Middle frontal gyrus (tissue), 1 donor: ENCODE measurements around the gene CCDC107.
"Not testable (repeated sequence)": the region's sequence is repeated elsewhere in the genome, so short reads cannot be mapped to it uniquely, and the experiment has no call there.

Source experiments
- DNase-seq: peaks from one replicate; pipeline ENCODE4 v3.0.0-alpha.2; 2015; ENCODE audit warnings: low spot score; ENCODE audit errors: extremely low spot score

CCDC107 gene, protein sequence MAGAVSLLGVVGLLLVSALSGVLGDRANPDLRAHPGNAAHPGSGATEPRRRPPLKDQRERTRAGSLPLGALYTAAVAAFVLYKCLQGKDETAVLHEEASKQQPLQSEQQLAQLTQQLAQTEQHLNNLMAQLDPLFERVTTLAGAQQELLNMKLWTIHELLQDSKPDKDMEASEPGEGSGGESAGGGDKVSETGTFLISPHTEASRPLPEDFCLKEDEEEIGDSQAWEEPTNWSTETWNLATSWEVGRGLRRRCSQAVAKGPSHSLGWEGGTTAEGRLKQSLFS

GRCh38 chr9:35658137-35658967 lies at the start of gene CCDC107:
CCDC107 (plus strand) TSS chr9:35658292; CDS start chr9:35658380, 88 bp downstream.
- DNase-seq: peak; percentile 77

DNA sequence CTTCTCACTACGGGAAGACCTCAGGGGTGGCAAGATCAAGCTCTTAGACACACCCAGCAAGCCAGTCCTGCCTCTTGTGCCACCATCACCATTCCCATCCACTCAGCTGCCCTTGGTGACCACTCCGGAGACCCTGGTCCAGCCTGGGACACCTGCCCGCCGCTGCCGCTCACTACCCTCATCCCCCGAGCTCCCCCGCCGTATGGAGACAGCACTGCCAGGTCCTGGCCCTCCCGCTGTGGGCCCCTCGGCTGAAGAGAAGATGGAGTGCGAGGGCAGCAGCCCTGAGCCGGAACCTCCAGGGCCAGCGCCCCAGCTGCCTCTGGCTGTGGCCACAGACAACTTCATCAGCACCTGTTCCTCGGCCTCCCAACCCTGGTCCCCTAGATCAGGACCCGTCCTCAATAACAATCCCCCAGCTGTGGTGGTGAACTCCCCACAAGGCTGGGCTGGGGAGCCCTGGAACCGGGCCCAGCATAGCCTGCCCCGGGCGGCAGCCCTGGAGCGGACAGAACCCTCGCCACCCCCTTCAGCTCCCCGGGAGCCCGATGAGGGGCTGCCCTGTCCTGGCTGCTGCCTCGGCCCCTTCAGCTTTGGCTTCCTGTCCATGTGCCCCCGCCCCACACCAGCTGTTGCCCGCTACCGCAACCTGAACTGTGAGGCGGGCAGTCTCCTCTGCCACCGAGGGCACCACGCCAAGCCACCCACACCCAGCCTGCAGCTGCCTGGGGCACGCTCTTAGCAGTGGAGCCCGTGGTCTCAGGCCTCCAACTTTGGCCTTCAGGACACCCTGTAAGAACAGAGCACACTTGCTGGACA lies 48.9 kb upstream of the CCDC107 start:
- DNase-seq: no peak

GRCh38 chr9:35609820-35610163 lies 48.3 kb upstream of the CCDC107 start:
- DNase-seq: no peak

GRCh38 chr9:35611230-35611797 lies 46.8 kb upstream of the CCDC107 start:
- DNase-seq: peak; percentile 48

GRCh38 chr9:35612066-35612465 lies 46.0 kb upstream of the CCDC107 start:
- DNase-seq: not testable (repeated sequence)

DNA sequence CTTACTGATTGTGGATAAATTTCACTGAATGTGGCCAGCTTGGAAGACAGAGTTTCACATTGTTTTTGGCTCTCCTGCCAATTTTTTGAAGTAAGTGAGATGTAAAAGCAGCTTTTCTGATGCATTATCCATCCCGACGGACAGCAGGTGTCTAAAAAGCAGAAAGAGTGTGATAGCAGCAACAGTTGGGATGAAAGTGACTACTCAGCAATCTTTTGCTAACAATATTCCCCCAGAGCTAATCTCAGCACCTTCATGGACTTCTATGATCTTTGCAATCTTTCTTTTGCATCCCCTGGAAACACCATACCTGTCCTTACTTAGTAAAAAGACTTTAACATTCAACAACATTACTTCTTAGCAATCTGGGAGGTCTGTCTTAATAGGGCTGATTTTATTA lies 45.2 kb upstream of the CCDC107 start:
- DNase-seq: no peak

GRCh38 chr9:35615981-35616680 lies 42.0 kb upstream of the CCDC107 start:
- DNase-seq: no peak

DNA sequence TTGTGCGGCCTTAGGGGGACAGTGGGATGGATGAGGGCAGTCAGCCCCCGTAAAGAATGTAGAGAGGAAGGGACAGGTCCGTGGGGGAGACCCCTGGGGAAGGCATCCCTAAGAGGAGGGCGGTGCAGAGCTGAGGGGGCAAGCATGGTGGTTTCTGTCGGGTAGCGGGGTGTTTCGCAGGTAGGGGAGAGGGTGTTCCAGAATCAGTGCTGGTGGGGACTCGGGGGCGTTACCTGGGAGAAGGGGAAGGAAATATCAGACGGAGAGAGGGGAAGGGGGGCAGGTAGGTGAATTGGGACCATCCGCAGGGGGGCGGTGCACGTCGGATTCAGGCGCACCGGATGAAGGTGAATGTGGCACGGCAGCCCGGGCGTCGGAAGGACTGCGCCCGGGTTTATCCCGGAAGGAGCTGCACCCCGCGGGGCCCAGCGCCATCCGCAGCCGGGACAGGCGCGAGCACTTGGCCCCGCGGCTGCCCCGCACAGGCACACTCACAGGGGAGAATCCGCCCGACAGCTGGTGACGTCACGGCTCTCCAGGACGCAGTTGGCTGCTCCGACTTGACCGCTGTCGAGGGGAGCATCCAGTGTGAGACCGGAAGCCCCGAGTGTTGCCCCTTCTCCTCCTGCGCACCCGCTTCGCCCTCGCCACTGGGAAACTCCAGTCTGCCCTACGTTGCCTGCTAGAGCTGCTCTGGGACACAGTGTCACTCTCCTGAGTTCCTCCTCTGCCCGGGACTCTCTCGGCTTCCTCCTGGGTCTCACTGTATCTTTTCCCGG lies 41.2 kb upstream of the CCDC107 start:
- DNase-seq: no peak

- DNase-seq: no peak
Measured at GRCh38 chr9:35617548-35617947, 40.5 kb upstream of the CCDC107 start.

- no peak for DNase-seq
Measured at GRCh38 chr9:35618325-35618727, 39.8 kb upstream of the CCDC107 start, which contains the start of gene CD72. CD72 (minus strand) TSS chr9:35618413; CDS start chr9:35618303, 110 bp downstream.

GRCh38 chr9:35618854-35619799 lies 39.0 kb upstream of the CCDC107 start:
- no peak for DNase-seq

GRCh38 chr9:35619800-35620158 lies 38.3 kb upstream of the CCDC107 start:
- DNase-seq: no peak

GRCh38 chr9:35627575-35627974 lies 30.5 kb upstream of the CCDC107 start:
- no peak for DNase-seq

GRCh38 chr9:35628389-35628991 lies 29.6 kb upstream of the CCDC107 start:
- no peak for DNase-seq

DNA sequence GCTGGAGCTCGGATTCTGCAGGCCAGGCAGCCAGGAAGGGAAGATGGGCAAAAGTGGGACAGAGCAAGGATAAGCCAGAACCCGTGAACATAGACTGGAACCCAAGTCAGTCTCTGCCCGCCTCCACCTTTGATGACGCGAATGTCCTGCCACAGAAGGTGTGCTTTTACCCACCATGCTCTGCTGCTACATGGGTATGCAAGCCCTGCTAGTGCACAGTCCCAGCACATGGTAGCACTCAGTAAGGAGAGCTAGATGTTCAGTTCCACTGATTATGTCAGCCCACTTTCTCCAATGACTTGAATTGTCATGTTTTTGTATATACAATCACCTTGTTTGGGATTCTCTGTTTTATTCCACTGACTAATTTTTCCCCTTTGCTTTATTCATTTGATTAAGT lies 28.5 kb upstream of the CCDC107 start:
- no peak for DNase-seq

DNA sequence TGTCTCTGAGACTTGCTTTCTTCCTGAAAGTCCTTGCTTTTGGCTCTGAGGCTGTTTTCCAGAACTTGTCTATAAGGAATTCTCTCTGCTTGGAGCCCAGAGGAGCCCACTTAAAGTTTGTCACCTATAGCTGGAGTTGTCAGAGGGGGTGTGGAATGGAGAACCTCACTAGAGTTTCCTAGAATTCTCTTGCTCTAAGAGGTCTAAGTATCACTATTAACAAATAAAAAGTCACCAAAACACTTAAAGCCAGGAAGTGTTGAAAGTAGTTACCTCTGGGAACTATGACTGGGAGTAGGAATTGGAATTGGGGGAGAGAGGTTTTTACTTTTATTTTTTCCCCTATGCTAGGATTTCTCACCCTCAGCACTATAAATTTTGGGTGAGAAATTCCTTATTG lies 22.4 kb upstream of the CCDC107 start:
- no peak for DNase-seq

- DNase-seq: no peak
Measured at GRCh38 chr9:35636135-35636876, 21.8 kb upstream of the CCDC107 start.

- DNase-seq: not testable (repeated sequence)
Measured at GRCh38 chr9:35636877-35637246, 21.2 kb upstream of the CCDC107 start.
